Stomach smooth muscle (tissue), 2 donors: Measurements from ENCODE around the gene EYS.

Source experiments
- H3K27ac ChIP-seq: one replicate; pipeline ENCODE4 v1.7.0; 2013; ENCODE audit warnings: mild to moderate bottlenecking, low read length, inconsistent platforms
- H3K27me3 ChIP-seq, 2 donors: one replicate each; pipeline ENCODE4 v1.7.0; 2013; ENCODE audit warnings: low read length in 2 of 2; ENCODE audit not compliant: insufficient read depth in 2 of 2, control insufficient read depth in 1 of 2
- H3K36me3 ChIP-seq, 2 donors: one replicate each; pipeline ENCODE4 v1.7.0; 2013; ENCODE audit warnings: low read length in 2 of 2; ENCODE audit not compliant: control insufficient read depth in 2 of 2, insufficient read depth in 2 of 2
- H3K4me1 ChIP-seq: one replicate; pipeline ENCODE4 v1.7.0; 2013; ENCODE audit warnings: low read length; ENCODE audit not compliant: control insufficient read depth, insufficient read depth
- H3K4me3 ChIP-seq, 2 donors: one replicate each; pipeline ENCODE4 v1.7.0; 2013; ENCODE audit warnings: low read length in 2 of 2
- H3K9ac ChIP-seq, 2 donors: one replicate each; pipeline ENCODE4 v1.7.0; 2013; ENCODE audit warnings: low read length in 2 of 2, mild to moderate bottlenecking in 1 of 2
- H3K9me3 ChIP-seq, 2 donors: one replicate each; pipeline ENCODE4 v1.7.0; 2013; ENCODE audit warnings: low read length in 2 of 2; ENCODE audit not compliant: control insufficient read depth in 2 of 2
- donor health status: healthy.
- donor health status: Pancreatic carcinoma.

EYS gene

GRCh38 chr6:64072686-64073085 lies 1634.3 kb downstream of the EYS start:
- Histone ChIP-seq H3K4me1 (no peaks in the 10 kb centered on the region), H3K9ac (no peak overlapping the region), H3K27me3 (no peaks in the 10 kb centered on the region), H3K36me3 (no peaks in the 10 kb centered on the region), H3K9me3 (no peaks in the 10 kb centered on the region), H3K4me3 (no peak overlapping the region), H3K27ac (no peak overlapping the region)

DNA sequence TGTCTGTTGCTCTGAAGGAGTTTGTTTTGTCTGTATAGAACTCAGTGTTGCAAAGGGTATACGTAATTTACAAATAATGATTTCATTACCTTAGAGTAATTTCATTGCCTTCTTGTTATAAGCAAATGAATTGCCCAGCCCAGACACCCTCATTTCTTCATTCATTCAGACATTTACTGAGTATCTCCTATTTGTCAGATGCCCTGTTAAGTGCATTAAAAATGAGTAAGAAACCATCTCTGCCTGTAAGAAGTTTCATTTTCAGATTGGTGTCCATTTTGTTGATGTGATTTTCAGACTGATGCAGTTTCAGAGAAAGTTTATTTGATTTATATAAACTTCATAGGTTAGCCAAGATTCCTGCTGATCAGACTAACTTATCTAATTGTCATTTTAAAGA lies 1642.1 kb downstream of the EYS start:
- no peaks in the 10 kb centered on the region for H3K4me1 ChIP-seq
- H3K27me3 ChIP-seq = no peaks in the 10 kb centered on the region
- H3K36me3 ChIP-seq = no peaks in the 10 kb centered on the region
- no peak overlapping the region for H3K4me3 ChIP-seq
- H3K9me3 ChIP-seq = no peaks in the 10 kb centered on the region
- H3K9ac ChIP-seq = no peak overlapping the region
- no peak overlapping the region for H3K27ac ChIP-seq

GRCh38 chr6:64062960-64063683 lies 1643.9 kb downstream of the EYS start:
- H3K27ac ChIP-seq = no peak overlapping the region
- H3K4me1 ChIP-seq = no peaks in the 10 kb centered on the region
- H3K9me3 ChIP-seq = no peaks in the 10 kb centered on the region
- H3K27me3 ChIP-seq = no peaks in the 10 kb centered on the region
- H3K36me3 ChIP-seq = no peaks in the 10 kb centered on the region
- H3K9ac ChIP-seq = no peak overlapping the region
- no peak overlapping the region for H3K4me3 ChIP-seq

- H3K27me3 ChIP-seq = no peaks in the 10 kb centered on the region
- no peak overlapping the region for H3K4me3 ChIP-seq
Observed at GRCh38 chr6:64054861-64055260, 1652.2 kb downstream of the EYS start.

GRCh38 chr6:64050590-64050989 lies 1656.4 kb downstream of the EYS start:
- Histone ChIP-seq H3K27me3 (no peaks in the 10 kb centered on the region), H3K4me3 (no peak overlapping the region), H3K9ac (no peak overlapping the region), H3K36me3 (no peaks in the 10 kb centered on the region), H3K27ac (no peak overlapping the region), H3K9me3 (no peaks in the 10 kb centered on the region), H3K4me1 (no peaks in the 10 kb centered on the region)

More at GRCh38 chr6:64054861-64055260, 1652.2 kb downstream of the EYS start:
- no peak overlapping the region for H3K27ac ChIP-seq
- no peak overlapping the region for H3K9ac ChIP-seq
- no peaks in the 10 kb centered on the region for H3K9me3 ChIP-seq
- H3K4me1 ChIP-seq = no peaks in the 10 kb centered on the region
- no peaks in the 10 kb centered on the region for H3K36me3 ChIP-seq

GRCh38 chr6:64049736-64050135 lies 1657.3 kb downstream of the EYS start:
- Histone ChIP-seq H3K36me3 (no peaks in the 10 kb centered on the region), H3K4me1 (no peaks in the 10 kb centered on the region), H3K27ac (no peak overlapping the region), H3K9me3 (no peaks in the 10 kb centered on the region), H3K4me3 (no peak overlapping the region), H3K9ac (no peak overlapping the region), H3K27me3 (no peaks in the 10 kb centered on the region)

DNA sequence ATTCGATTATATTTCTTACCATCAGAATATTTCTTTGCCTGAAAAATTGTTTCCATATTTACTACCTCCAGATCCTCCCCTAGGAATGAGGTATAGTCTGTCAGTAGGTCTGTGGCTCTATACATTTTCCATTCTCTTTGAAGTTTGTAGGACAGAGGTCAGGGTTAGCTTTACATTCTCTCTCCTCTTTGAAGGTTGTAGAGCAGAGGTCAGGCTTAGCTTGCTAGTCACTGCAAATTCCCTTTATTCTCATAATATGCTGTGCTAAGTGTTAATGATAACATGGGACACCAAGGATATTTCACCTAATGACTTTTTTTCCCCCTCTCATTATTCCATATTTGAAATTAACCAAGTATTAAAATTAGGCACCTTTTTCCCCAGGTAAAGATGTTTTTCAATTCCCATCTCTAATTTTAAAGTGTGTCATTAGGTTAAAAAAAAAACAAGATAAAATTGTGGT lies 1660.2 kb downstream of the EYS start:
- Histone ChIP-seq H3K9ac (no peak overlapping the region), H3K27me3 (no peaks in the 10 kb centered on the region), H3K27ac (no peak overlapping the region), H3K4me1 (no peaks in the 10 kb centered on the region), H3K9me3 (no peaks in the 10 kb centered on the region), H3K4me3 (no peak overlapping the region), H3K36me3 (no peaks in the 10 kb centered on the region)

DNA sequence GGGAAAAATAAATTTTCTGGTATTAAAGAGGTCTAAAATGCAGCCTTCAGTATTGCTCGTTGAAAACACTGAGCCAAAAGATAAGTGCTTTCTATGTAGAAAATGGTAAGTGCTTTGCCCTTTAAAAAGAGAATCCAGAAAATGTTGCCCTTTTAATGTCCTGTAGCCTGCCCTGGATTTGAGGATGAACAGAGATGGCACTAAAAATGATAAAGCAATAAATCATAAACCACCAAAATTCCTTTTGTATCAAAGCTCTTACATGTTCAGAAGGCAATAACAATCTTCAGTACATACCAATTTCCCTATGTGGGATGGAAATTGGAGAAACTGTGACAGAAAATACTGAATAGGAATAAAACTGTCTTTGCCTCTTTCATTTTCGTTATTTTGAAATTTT lies 1665.7 kb downstream of the EYS start:
- no peaks in the 10 kb centered on the region for H3K36me3 ChIP-seq
- H3K9ac ChIP-seq = no peak overlapping the region
- no peak overlapping the region for H3K27ac ChIP-seq
- no peaks in the 10 kb centered on the region for H3K27me3 ChIP-seq
- no peaks in the 10 kb centered on the region for H3K9me3 ChIP-seq
- H3K4me1 ChIP-seq = no peaks in the 10 kb centered on the region
- no peak overlapping the region for H3K4me3 ChIP-seq

- Histone ChIP-seq H3K4me1 (no peaks in the 10 kb centered on the region), H3K27ac (no peak overlapping the region), H3K27me3 (no peaks in the 10 kb centered on the region), H3K36me3 (no peaks in the 10 kb centered on the region), H3K9ac (no peak overlapping the region), H3K4me3 (no peak overlapping the region), H3K9me3 (no peaks in the 10 kb centered on the region)
Observed at GRCh38 chr6:64040113-64040512, 1666.9 kb downstream of the EYS start.

DNA sequence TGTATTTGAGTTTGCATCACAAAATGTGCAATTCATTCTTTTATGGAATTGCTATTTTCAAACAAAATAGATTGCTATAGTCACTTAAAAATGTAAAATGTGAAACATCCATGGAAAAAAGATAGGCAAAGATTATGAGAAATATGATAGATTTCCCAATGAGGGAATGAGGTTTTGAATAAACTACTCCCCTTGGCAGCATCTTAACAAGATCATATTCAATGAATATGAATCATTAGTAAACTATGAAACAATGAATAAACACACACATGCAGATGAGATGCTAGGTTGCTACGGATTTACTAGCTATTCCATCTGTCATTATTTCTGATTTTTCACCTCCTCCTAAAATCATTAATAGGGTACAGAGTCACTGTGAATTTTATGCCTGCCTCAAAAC lies 1669.6 kb downstream of the EYS start:
- Histone ChIP-seq H3K9me3 (no peaks in the 10 kb centered on the region), H3K4me1 (no peaks in the 10 kb centered on the region), H3K9ac (no peak overlapping the region), H3K36me3 (no peaks in the 10 kb centered on the region), H3K27me3 (no peaks in the 10 kb centered on the region), H3K27ac (no peak overlapping the region), H3K4me3 (no peak overlapping the region)

GRCh38 chr6:64034910-64035655 lies 1671.9 kb downstream of the EYS start:
- H3K4me1 ChIP-seq = no peaks in the 10 kb centered on the region
- no peaks in the 10 kb centered on the region for H3K27me3 ChIP-seq
- no peak overlapping the region for H3K9ac ChIP-seq
- no peaks in the 10 kb centered on the region for H3K36me3 ChIP-seq
- no peaks in the 10 kb centered on the region for H3K9me3 ChIP-seq
- H3K27ac ChIP-seq = no peak overlapping the region
- H3K4me3 ChIP-seq = no peak overlapping the region
